ENCODE measurements around the gene TBC1D16. TPM values are rescaled to one million over a fixed set of nuclear protein-coding genes. Genes with fewer than 3 reads are reported as not detected.
A peak's percentile ranks its signal among the peaks of the same experiment; 100 is the strongest.
"Not testable (repeated sequence)": the region's sequence is repeated elsewhere in the genome, so short reads cannot be mapped to it uniquely, and the experiment has no call there.

The TBC1D16 gene
- total RNA-seq, 1 donor from 2014 or later = 29.1 TPM

DNA sequence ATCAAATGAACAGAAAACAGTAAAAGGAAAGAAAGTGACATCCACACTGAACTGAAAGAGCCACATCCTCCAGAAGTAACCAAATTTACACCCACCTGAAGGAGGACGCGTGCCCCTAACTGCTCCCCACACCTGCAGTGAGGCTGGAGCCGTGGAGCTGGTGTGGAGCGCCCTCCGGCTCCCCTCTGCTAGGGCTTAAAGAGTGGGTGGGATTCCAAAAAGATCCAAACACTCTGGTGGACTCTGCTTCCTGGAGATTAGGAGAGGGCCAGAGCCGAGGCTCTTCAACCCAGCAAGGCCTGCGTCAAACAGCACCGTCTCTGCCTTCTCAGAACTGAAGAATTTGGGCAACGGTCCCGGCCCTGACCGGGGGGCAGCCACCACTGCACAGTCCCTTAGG lies 16.0 kb upstream of the TBC1D16 start:
- no peak for DNase-seq (ENCODE audit: low read depth in 2 of 2)

DNA sequence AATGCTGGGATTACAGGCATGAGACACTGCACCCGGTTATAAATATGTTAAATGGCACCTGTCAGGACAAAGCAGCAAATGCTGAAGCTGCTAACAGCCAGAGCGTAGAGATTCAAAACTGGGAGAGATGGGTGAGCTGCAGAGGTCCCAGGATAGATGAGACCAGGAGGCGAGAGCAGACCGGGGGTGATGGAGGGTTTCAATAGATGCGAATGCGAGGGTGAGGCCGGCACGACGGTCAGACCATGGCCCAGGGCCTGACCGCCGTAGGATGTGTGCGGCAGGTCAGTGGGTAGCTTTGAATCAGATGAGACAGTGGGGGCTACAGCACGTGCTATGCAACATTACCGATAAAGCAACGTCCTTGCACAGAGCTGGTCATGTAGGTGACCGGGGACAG lies 15.0 kb upstream of the TBC1D16 start:
- no peak for DNase-seq (ENCODE audit: low read depth in 2 of 2)

DNA sequence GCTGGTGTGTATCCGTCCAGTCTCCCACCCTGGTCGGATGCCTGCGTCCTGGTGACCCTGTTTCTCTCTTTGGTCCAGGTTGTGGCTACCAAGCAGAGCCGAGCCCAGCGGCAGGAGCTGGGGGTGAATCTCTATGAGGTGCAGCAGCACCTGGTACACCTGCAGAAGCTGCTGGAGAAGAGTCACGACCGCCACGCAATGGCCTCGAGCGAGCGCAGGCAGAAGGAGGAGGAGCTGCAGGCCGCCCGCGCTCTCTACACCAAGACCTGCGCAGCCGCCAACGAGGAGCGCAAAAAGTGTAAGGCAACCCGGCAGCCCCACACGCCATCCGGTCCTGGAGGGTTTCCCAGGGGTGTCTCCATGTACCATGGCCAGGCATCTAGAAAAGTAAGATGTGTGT lies 14.3 kb upstream of the TBC1D16 start:
- no peak for DNase-seq (ENCODE audit: low read depth in 2 of 2)

DNA sequence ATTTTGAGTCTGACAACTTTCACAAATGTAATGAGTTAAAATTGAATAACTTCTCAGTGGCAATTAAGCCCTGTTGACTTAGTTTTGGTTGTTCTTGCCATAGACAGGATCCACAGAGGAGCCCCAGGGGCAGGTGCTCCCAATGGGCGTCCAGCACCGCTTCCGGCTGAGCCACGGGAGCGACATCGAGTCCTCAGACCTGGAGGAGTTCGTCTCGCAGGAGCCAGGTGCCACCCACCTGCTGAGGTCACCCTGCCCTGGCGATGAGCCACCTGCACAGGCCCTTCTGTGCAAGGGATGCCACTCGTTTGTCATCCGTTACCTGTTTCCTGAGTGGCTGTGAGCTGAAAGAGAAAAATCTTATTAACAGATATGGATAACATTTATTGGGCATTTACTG lies 11.5 kb upstream of the TBC1D16 start:
- no peak for DNase-seq (ENCODE audit: low read depth in 2 of 2)

DNA sequence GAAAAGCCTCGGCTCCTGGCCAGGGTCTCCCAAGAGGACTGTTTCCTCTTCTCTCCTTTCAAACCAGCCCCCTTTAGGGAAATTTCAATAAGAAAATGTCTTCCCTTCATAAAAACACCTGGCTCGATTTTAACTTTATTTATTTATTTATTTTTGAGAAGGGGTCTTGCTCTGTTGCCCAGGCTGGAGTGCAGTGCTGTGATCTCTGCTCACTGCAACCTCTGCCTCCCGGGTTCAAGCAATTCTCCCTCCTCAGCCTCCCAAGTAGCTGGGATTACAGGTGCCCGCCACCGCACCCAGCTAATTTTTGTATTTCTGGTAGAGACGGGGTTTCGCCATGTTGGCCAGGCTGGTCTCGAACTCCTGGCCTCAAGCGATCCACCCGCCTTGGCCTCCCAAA lies 11.0 kb upstream of the TBC1D16 start:
- DNase-seq (ENCODE audit: low read depth in 2 of 2) = not testable (repeated sequence)

DNA sequence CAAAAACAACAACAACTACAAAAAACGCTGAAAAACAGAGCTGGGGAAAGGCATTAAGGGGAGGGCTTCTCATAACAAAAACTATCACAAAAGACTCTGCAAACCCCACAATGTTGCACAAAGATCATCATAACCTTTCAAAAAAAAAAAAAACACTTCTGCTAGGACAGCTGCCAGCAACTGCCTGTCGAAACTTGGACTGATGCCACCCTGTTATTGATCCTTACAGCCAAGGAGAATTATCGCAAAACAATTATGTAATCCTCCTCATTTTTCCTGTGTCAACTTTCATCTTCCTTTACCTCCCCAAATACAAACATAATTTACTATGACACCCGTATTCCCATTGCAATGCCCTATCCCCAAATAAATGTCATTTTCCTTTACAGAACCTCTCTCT lies 10.0 kb upstream of the TBC1D16 start:
- no peak for DNase-seq (ENCODE audit: low read depth in 2 of 2)

DNA sequence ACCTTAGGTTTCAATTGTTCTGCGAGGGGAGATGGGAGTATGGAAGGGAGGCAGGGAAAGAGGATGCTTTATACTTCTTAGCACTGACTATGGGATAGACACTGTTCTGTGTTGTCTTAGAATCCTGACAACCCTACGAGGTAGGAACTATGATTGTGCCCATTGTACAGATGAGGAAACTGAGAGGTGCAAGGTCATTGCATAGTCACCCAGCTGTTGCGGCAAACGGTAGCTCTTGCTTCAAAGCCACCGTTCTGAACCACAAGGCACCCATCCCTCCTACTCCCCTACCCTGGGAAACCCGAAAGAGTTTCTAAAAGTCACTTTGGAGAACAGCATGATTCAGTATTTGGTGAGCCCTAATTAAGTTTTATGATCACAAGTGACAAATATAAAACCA lies 8.3 kb upstream of the TBC1D16 start:
- no peak for DNase-seq (ENCODE audit: low read depth in 2 of 2)

DNA sequence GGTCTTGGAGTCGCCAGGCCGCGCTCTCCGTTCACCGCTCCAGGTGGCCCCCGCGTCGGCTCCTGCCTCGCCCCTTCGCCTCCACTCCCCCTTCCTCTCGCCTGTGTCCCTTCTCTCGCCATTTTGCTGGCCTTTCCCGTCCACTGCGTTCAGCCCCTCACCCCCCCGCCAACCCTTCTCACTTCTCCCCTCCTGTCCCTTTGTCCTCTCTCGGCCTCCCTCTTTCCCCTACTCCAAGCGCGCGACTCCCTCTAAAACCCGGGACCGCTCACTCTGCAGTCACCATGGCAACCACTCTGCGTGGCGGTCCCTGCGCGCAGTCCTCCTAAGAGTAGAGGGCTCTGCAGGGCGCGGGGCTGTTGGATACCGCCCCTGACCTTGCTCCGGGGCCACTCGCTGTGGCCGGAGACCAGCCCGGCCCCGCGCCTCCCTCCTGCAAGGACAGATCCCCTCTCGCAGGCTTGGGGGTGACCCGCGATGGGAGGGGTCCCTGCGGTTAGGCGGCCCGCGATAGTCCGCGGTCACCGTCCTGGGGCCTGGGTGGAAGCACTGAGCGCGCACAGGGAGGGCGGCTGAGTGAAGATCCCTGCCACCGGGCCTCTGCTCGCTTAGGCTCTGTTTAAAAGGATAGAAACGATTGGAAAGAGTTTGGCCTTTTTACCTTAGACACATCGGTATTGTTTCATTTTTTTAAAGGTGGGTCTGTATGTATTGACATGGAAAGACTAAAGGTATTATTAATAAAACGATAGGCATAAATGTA lies 1.2 kb upstream of the TBC1D16 start:
- peak in 1 of 2 donors; percentile 58 for DNase-seq (ENCODE audit: low read depth in 2 of 2)

DNA sequence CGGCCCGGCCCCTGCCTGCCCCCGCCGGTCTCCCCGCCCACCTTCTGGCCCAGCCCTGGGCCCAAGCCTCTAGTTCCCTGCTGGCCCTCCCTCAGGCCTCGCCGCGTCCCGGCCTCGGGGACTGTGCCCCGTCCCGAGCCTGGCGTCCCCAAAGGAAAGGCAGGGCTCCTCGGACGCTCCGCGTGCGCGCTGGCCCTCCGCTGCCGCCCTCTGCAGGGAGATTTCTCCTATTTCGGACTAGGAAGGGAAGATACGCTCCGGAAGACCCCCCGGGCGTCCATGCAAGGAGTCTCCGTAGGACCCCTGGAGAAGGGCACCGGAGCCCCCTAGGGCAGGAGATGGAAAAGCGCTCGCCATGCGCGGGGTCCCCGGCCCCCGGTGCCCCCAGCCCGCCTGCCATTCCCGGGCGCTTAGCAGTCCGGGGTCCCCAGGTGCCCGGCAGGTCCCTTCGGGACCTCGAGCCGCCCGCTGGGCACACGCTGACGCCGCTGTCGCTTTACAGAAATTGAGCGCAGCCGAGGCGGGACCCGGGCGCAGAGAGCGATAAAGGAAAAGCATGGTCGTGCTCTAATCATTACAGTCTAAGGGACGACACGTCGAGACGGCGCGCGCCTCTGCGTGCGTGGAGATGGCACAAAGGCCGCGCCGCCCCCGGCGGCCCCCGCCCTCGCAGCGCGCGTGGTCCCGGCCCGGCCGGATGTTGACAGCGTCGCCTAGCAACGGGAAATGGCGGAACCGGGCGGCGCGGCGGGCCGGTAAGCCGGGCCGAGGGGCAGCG lies 454 bp upstream of the TBC1D16 start, which contains the start of gene CCDC40:
CCDC40 (plus strand) TSS at position 706 of the 778 bp plus-strand sequence; CDS start at position 727, 21 bp downstream.
- DNase-seq (ENCODE audit: low read depth in 2 of 2) = peak; percentile 67 to 77

DNA sequence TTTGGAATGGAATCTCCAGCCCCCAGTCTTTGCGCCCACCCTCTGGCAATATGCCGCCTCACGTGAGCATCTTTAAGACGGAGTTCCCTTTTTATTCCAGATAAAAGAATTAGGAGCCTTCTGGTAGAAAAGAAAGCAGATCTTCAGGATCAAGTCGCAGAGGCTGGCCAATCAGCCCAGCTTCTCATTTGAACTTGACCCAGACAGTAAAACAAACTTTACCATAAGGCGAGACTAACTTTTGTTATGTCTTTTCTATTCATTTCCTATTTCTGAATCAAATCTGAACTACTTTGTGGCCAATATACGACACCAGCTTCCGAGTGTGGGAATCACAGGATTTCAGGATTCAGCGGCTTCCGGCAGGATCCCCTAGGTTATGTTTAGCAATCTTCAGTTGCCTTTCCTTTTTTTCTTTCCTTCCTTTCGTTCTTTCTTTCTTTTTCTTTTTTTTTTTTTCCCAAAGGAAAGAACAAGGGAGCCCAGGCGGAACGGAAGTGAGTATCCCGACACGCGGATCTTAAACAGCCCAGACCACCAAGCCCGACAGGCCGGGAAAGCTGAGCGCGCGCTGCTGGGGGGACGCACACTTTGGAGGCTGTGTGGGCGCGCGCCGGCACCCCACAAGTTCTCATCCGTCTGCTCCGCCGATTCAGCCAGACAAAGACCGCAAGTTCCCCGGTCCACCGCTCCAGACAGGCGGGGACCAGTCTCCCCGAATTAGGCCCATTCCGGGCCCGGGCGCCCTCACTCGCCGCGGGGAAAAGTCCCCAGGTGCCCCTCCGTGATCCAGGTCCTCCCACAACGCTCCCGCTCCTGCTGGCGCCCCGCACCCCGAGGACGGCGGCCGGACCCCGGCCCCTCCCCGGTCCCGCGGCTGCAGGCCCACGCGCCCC lies 633 bp downstream of the TBC1D16 start:
- peak in 1 of 2 donors; percentile 66 for DNase-seq (ENCODE audit: low read depth in 2 of 2)

DNA sequence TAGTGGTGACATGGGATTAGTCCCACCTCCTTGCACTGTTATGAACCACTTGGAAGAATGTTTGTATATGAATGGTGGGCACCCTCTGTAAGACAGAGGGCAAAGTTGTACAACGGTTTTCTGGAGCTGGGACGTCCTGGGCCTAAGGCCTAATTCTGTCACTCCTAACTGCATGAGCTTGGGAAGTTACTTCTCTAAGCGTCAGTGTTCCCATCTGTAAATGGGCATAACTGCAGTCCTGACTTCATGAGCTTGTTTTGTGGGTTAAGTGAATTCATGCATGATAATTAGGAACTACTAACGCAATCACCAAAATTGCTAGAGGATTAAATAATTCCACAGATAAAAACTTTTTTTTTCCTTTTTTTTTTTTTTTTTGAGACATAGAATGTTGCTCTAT lies 1.8 kb downstream of the TBC1D16 start:
- DNase-seq (ENCODE audit: low read depth in 2 of 2) = no peak

DNA sequence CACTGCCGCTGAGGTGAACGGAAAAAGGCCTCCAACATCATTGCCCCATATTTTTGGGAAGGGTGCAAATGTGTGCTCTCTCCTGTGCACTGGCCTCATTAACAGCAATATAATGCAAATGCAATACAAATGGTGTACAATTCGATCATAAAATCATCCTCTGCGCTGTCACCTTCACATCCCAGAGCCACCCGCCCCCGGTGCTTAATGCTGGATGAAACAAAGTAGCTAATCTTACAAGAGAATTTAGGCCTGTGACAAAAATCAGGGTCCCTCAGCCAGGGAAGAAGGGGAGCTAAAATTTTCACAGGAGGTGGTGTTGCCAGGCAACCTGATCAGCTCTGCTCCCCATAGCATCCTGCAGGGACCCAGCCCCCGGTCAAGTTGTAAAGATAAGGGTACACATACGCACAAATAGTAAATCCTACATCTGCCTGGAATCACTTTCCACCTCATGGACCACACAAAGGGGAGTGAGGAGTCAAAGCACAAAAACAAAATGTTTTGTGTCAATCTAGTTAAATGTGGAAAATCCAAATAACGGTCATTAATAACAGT lies 3.0 kb downstream of the TBC1D16 start:
- no peak for DNase-seq (ENCODE audit: low read depth in 2 of 2)

DNA sequence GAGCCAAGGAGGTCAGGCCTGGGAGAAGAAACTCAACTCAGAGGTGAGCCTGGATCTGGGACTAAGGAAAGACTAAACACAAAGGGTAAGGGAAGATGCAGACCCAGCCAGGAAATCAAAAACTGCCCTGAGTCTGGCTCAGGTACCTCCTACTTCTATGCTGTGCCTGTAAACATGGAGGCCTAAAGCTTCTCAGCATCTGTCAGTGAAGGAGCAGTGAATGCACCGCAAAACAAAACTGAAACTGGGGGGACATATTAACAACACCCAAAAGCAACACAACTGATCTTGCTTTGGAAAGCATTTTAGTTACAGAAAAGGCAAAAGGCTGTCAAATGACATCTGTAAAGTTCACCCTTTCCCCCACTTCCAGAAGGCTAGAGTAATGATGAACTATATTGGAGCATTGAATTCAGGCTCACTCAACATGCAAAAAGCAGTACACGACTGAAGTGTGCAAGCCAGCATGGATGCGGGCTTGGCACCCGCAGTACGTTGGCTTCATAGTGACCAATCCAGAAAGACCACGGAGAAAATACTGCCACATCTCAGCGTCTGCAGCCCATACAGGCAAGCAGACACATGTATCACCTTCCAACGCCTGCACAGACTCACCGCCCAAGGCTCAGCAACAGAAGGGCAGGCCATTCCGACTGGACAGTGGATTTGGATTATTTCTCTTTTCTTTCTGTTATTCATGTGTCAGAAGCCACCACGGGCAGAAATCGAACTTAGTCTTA lies 3.8 kb downstream of the TBC1D16 start:
- DNase-seq (ENCODE audit: low read depth in 2 of 2) = no peak

DNA sequence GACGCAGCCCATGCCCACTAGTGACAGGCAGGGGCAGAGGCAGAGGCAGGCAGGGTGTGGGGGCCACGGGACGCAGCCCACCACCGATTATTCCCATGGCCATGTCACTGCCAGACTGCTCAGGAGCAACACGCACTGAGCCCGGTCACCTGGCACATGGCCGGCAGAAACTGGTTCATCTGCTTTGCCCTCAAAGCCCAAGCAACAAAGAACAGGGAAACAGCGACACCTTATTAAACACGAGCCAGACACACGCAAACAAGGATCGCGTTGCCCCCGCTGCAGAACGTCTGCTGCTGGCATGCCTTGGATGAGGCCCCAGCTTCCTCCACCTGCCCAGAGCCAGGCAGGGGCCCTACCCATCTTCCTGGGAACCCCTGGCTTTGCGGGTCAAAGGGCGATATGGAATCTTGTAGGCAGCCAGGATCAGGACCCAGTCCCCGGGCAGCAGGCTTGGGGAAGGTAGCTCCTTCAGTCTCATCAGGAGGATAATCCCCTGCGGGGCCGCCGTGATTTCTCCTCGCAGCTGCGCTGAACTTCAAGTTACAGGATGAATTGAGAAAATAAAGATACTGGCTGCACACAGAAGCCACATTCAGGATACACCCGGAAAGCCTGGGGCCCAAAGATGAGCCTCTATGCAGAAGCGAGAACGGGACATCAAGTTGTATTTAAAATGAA lies 4.8 kb downstream of the TBC1D16 start:
- no peak for DNase-seq (ENCODE audit: low read depth in 2 of 2)

DNA sequence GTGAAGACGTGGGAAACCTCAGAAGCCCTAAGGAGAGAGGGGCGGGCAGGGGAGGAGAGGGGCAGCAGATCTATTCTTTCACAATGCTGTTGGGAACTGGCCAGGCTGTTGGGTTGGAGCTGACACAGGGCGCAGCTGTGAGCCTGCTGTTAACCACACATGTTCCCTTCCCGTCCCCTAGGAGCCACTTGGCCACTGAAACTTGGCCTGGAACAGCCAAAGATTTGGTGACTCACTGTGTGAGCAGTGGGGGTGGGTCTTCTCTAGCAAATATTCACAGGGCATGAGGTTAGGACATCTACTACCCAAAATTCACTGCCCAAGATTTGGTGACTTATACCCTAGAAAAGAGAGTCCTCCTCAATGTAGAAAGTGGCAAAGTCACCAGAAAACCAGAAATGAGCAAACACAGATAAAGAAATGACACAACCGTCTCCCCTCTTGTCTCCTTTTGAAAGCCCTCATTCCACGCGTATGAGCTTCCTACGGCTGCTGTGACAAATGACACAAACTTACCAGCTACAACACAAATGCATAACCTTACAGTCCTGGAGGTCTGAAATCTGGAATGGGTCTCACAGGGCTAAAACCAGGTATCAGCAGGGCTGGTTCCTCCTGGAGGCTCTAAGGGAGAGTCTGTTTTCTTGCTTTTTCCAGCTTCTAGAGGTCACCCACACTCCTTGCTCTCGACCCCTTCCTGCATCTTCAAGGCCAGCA lies 6.3 kb downstream of the TBC1D16 start:
- DNase-seq (ENCODE audit: low read depth in 2 of 2) = peak in 1 of 2 donors; percentile 43

DNA sequence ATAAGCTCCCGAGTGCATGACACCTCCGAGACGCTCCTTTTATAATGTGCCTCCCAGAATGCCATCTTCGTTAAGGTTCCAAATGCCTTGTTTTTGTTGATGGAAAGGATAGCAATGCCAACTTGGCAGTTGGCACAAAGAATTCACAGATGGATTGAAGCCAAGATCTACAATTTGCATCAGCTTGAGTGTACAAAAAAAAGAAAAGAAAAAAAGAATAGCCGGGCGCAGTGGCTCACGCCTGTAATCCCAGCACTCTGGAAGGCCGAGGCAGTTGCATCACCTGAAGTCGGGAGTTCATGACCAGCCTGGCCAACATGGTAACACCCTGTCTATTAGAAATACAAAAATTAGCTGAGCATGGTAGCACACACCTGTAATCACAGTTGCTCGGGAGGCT lies 7.6 kb downstream of the TBC1D16 start:
- DNase-seq (ENCODE audit: low read depth in 2 of 2) = peak in 1 of 2 donors; percentile 18

DNA sequence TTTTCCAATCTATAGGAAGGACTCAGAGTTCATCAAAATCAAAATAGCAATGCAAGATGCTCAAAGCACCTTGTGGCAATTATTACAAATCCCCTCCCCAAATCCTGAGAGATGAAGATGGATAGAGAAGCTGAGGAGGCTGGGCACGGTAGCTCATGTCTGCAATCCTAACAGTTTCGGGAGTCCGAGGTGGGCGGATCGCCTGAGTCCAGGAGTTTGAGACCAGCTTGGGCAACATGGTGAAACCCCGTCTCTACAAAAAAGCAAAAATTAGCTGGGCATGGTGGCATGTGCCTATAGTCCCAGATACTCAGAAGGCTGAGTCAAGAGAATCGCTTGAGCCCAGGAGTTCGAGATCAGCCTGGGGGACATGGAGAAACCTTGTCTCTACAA lies 8.6 kb downstream of the TBC1D16 start:
- no peak for DNase-seq (ENCODE audit: low read depth in 2 of 2)

DNA sequence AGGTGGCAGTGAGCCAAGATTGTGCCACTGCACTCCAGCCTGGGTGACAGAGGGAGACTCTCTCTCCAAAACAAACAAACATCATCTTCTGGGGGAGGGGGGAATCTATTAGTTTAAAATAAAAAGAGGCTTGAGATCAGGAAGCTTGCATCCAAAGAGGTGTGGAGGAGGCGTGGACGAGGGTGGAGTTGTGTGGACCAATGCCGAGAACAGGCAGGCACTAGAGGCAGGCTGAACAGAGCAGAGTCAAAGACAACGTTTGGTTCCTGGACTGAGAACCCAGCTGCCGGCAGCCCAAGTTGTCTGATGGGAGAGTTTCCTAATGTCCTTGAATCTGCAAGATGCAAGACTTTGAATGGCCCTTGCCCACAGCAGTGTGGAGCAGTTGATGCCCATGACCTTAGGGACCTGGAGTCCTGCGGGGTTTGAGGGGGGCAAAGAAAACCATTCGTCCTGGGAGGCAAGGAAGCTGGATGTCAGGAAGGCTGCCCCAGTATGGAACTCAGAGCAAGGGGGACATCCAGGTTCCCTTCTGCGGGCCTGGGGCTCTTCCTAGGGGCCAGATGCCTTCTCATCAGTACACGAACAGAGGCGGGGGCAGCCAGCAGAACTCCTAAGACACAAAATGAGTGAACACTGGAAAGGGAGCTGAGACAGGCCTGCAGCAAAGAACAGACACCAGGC lies 9.2 kb downstream of the TBC1D16 start:
- no peak for DNase-seq (ENCODE audit: low read depth in 2 of 2)

DNA sequence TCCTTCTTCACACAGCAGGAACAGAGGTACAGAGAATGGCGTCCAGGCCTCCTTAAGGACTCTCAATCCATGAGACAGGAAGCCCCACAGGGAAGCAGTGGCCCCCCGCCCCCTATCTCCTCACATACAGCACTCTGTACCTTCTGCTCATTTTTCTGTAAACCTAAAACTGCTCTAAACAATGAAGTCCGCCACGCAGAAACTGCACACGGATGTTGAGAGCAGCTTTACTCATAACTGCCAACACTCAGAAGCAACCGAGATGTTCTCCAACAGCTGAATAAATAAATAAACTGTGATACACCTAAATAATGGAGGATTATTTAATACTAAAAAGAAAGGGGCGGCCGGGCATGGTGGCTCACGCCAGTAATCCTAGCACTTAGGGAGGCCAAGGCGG lies 9.9 kb downstream of the TBC1D16 start:
- no peak for DNase-seq (ENCODE audit: low read depth in 2 of 2)

Measured in dermis microvascular lymphatic vessel endothelial cell (primary cell).